ENCODE measurements around the gene NFATC1.

Gene NFATC1

DNA sequence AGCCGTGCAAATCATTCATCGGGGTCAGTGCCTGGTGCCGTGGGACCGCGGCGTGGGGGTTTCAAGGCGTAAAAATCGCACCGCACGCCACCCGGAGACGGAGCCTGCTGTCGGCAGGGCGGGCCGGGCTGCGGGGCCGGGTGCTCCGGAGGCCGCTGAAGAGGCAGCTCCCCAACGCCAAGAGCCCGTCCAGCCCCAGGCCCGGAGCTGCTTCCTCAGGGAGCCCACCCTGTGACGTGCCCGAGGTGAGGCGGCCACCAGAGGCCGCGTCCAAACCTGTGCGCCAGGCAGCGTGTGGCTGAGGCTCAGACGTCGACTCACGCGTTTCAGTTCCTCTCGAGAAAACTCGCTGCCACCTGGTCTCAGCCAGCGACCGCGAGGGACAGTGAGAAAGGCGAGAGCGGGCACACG is 98.1 kb downstream of the NFATC1 start:
- TF ChIP-seq CTCF (IDR thresholded peaks at IDR 0.05; ENCODE audit: low read depth, low read length, missing control alignments), result no peak
- no peak overlapping the region for H3K4me3 ChIP-seq (ENCODE audit: low read depth, low read length)
- DNase-seq (ENCODE audit: low read depth), result no peak

DNA sequence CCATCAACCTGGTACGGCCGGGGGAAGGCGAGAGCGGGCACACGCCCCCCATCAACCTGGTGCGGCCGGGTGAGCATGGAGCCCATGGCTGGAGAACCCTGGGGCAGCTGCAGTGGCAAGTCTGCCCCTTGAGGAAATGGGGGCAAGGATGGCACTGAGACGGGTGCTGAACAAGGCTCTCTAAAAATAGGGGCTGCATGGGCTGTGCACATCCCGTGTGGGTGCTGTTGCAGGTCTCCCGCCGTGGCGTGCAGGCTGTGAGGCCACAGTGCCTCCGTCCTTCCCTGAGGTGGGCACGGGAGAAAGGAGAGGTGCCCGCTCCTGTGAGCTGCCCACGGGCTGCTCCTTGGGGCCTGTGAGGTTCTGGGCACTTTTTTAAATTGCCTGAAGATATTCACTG is 99.2 kb downstream of the NFATC1 start:
- H3K4me3 ChIP-seq (ENCODE audit: low read depth, low read length), result no peak overlapping the region
- TF ChIP-seq CTCF (IDR thresholded peaks at IDR 0.05; ENCODE audit: low read depth, low read length, missing control alignments), result no peak
- no peak for DNase-seq (ENCODE audit: low read depth)

- DNase-seq (ENCODE audit: low read depth), result no peak
- no peak for TF ChIP-seq CTCF (IDR thresholded peaks at IDR 0.05; ENCODE audit: low read depth, low read length, missing control alignments)
- H3K4me3 ChIP-seq (ENCODE audit: low read depth, low read length), result no peak overlapping the region
These were observed 99.9 kb downstream of the NFATC1 start for GRCh38 chr18:79495591-79496071.

GRCh38 chr18:79496237-79496977 is 100.7 kb downstream of the NFATC1 start:
- no peak for DNase-seq (ENCODE audit: low read depth)
- no peak overlapping the region for H3K4me3 ChIP-seq (ENCODE audit: low read depth, low read length)
- TF ChIP-seq CTCF (IDR thresholded peaks at IDR 0.05; ENCODE audit: low read depth, low read length, missing control alignments), result no peak

GRCh38 chr18:79496978-79497637 is 101.4 kb downstream of the NFATC1 start:
- DNase-seq (ENCODE audit: low read depth), result no peak
- TF ChIP-seq CTCF (IDR thresholded peaks at IDR 0.05; ENCODE audit: low read depth, low read length, missing control alignments), result no peak
- H3K4me3 ChIP-seq (ENCODE audit: low read depth, low read length), result no peak overlapping the region

DNA sequence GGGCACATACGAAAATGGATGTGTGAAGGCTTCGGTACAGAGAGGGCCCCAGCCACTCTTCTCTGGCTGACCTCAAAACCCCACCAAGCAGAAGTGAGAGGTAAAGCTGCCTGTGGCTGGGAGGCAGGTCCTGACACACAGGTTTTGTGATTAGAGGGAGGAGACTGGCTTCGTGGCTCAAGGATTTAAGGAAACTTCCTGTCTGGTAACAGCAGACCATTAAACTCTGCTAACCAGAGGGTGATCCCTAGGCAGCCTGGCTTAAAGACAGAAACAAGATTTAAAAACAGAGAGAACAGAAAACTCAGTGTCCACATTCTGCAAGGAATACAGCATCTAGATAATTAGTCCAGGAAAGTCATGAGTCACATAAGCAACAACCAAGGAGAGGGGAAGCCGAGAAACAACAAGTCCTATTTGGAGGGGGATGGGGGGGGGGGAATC is 101.9 kb downstream of the NFATC1 start:
- no peak for TF ChIP-seq CTCF (IDR thresholded peaks at IDR 0.05; ENCODE audit: low read depth, low read length, missing control alignments)
- DNase-seq (ENCODE audit: low read depth), result no peak

More for the DNA sequence above, 101.9 kb downstream of the NFATC1 start:
- no peak overlapping the region for H3K4me3 ChIP-seq (ENCODE audit: low read depth, low read length)
